Esophagus squamous epithelium (tissue), 4 donors: ENCODE data around the gene GAS2L1.

Experiments used
- POLR2A ChIP-seq, 4 donors: fragments of 450-650 bp; IDR thresholded peaks; one replicate each; pipeline ENCODE4 v1.6.1; 2017; ENCODE audit warnings: antibody characterized with exemption in 4 of 4, mild to moderate bottlenecking in 4 of 4, moderate library complexity in 3 of 4
- TF ChIP-seq, protein P1 (sequence below), 6 experiments: fragments of 450-650 bp in 4 of 6; fragments of 200-600 bp in 2 of 6; sonication (generic) in 2 of 6; IDR thresholded peaks; one replicate each; pipeline ENCODE4 v1.5.1; 2016 to 2019; ENCODE audit warnings: antibody characterized with exemption in 6 of 6, mild to moderate bottlenecking in 4 of 6, moderate library complexity in 4 of 6

- TF ChIP-seq POLR2A (IDR thresholded peaks at IDR 0.05), result no peak
- TF ChIP-seq, protein P1, sequence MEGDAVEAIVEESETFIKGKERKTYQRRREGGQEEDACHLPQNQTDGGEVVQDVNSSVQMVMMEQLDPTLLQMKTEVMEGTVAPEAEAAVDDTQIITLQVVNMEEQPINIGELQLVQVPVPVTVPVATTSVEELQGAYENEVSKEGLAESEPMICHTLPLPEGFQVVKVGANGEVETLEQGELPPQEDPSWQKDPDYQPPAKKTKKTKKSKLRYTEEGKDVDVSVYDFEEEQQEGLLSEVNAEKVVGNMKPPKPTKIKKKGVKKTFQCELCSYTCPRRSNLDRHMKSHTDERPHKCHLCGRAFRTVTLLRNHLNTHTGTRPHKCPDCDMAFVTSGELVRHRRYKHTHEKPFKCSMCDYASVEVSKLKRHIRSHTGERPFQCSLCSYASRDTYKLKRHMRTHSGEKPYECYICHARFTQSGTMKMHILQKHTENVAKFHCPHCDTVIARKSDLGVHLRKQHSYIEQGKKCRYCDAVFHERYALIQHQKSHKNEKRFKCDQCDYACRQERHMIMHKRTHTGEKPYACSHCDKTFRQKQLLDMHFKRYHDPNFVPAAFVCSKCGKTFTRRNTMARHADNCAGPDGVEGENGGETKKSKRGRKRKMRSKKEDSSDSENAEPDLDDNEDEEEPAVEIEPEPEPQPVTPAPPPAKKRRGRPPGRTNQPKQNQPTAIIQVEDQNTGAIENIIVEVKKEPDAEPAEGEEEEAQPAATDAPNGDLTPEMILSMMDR (IDR thresholded peaks at IDR 0.05), result no peak
Observed at GRCh38 chr22:29325785-29326315, 19.4 kb downstream of the GAS2L1 start.
